Measurements from ENCODE around the gene RASGRF1.
A peak's percentile ranks its signal among the peaks of the same experiment; 100 is the strongest.
"Not testable (repeated sequence)": the region's sequence is repeated elsewhere in the genome, so short reads cannot be mapped to it uniquely, and the experiment has no call there.

RASGRF1 gene

GRCh38 chr15:79003896-79004295 is 86.7 kb downstream of the RASGRF1 start:
- DNase-seq: no peak

GRCh38 chr15:79003301-79003700 is 87.3 kb downstream of the RASGRF1 start:
- DNase-seq: peak; percentile 60 to 84 (median 80)

- peak; percentile 67 to 83 (median 78) for DNase-seq
Measured at GRCh38 chr15:79002581-79002980, 88.0 kb downstream of the RASGRF1 start.

- no peak for DNase-seq
Measured at GRCh38 chr15:78999636-79000035, 90.9 kb downstream of the RASGRF1 start.

- DNase-seq: no peak
Measured at GRCh38 chr15:78998526-78998925, 92.1 kb downstream of the RASGRF1 start.

GRCh38 chr15:78997981-78998499 is 92.5 kb downstream of the RASGRF1 start:
- no peak for DNase-seq

- DNase-seq: no peak
Measured at GRCh38 chr15:78996894-78997275, 93.7 kb downstream of the RASGRF1 start.

- DNase-seq: no peak
Measured at GRCh38 chr15:78995921-78996893, 94.4 kb downstream of the RASGRF1 start.

- not testable (repeated sequence) for DNase-seq
Measured at GRCh38 chr15:78995161-78995560, 95.4 kb downstream of the RASGRF1 start.

- peak in 3 of 4 experiments; percentile 23 to 29 (median 23) for DNase-seq
Measured at GRCh38 chr15:78993931-78994530, 96.5 kb downstream of the RASGRF1 start.

GRCh38 chr15:78993257-78993930 is 97.2 kb downstream of the RASGRF1 start:
- DNase-seq: no peak

- DNase-seq: peak; percentile 66 to 80 (median 73)
Measured at GRCh38 chr15:78992416-78993256, 97.9 kb downstream of the RASGRF1 start.

- no peak for DNase-seq
Measured at GRCh38 chr15:78991879-78992278, 98.7 kb downstream of the RASGRF1 start.

- DNase-seq: no peak
Measured at GRCh38 chr15:78991476-78991875, 99.1 kb downstream of the RASGRF1 start.

- DNase-seq: no peak
Measured at GRCh38 chr15:78990278-78990677, 100.3 kb downstream of the RASGRF1 start.

- DNase-seq: no peak
Measured at GRCh38 chr15:78989701-78990240, 100.8 kb downstream of the RASGRF1 start.

GRCh38 chr15:78988361-78988911 is 102.1 kb downstream of the RASGRF1 start:
- DNase-seq: peak; percentile 96 to 99 (median 97)

GRCh38 chr15:78987556-78988360 is 102.8 kb downstream of the RASGRF1 start:
- no peak for DNase-seq

- peak in 3 of 4 experiments; percentile 35 to 63 (median 46) for DNase-seq
Measured at GRCh38 chr15:78985859-78986475, 104.6 kb downstream of the RASGRF1 start.

GRCh38 chr15:78984041-78984440 is 106.5 kb downstream of the RASGRF1 start:
- no peak for DNase-seq

Data from suppressor macrophage (primary cell).